Measurements from ENCODE around the gene ATP11A. TPM values are rescaled to one million over a fixed set of nuclear protein-coding genes. Genes with fewer than 3 reads are reported as not detected.

The ATP11A gene
- total RNA-seq, 2 experiments from 2014 or later, result 24.7 to 25.6 TPM

DNA sequence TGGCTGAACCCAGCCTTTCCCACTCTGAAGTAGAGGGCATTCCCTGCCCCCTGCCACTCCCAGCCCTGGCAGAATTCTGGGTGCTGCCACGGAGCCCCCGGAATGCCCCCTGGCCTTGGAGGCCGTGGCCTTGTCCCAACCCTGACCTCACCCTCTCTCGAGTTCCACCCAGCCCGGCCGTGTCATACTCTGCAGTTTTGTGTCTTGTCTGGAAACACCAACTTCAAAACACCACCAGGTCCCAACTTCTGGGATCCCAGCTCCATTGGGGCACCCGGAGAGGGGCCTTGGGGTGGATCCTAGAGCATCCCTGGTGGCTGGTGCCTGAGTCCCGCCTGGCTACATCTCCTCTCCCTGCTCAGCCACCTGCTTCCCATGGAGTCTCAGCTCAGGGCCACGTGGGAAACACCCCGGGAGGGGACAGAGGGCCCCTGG is 197.7 kb downstream of the ATP11A start:
- Mint-ChIP-seq H3K9me3 (no peaks in the 10 kb centered on the region), H3K4me1 (ENCODE audit: low read depth) (no peaks in the 10 kb centered on the region), H3K36me3 (ENCODE audit: low read depth) (peaks cover 3% of the 10 kb centered on the region), H3K27me3 (ENCODE audit: low read depth) (no peaks in the 10 kb centered on the region), H3K4me3 (no peak overlapping the region), H3K27ac (no peak overlapping the region)
- no peak for DNase-seq
- intact Hi-C loops (cut with micrococcal nuclease), result no loop called here
- CTCF ChIA-PET, result no interaction called here

DNA sequence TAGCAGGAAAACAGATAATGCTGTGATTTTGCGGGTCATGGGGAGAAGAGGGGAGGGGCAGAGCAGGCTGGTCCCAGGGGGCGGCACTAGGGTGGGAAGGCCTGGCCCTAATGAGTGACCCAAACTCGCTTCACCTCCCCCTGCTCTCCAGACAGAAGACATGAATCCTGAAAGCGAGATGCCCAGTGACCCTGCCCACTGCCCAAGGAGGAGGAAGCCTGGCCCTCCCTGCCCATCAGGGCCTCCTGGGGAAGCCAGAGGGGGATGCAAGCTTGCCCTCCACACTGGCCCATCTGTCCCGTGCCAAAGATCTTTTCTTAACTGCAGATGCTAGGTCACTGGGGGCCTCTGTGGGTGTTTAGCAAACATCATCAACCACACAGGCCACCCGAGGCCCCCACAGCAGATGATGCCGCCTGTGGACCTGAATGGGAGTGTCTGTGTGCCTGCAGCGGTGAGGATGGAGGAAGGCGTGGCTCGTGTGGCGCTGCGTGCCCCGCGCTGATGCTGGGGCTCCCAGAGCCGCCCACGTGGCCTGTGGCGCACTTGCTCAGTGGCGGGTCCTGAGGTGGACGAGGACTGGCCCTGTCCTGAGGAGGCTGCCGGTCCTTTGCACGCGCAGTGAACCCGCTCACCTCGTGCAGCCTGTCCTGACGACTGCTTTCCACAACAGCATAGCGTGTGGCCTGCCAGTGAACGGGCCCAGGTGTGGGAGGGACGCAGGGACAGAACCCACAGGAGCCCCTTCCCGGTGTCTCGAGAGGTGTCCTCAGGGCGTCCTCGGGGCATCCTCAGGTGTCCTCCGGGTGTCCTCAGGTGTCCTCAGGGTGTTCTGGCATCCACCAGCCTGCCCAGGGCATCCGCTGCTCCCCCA is 198.6 kb downstream of the ATP11A start:
- CTCF ChIA-PET, result no interaction called here

DNA sequence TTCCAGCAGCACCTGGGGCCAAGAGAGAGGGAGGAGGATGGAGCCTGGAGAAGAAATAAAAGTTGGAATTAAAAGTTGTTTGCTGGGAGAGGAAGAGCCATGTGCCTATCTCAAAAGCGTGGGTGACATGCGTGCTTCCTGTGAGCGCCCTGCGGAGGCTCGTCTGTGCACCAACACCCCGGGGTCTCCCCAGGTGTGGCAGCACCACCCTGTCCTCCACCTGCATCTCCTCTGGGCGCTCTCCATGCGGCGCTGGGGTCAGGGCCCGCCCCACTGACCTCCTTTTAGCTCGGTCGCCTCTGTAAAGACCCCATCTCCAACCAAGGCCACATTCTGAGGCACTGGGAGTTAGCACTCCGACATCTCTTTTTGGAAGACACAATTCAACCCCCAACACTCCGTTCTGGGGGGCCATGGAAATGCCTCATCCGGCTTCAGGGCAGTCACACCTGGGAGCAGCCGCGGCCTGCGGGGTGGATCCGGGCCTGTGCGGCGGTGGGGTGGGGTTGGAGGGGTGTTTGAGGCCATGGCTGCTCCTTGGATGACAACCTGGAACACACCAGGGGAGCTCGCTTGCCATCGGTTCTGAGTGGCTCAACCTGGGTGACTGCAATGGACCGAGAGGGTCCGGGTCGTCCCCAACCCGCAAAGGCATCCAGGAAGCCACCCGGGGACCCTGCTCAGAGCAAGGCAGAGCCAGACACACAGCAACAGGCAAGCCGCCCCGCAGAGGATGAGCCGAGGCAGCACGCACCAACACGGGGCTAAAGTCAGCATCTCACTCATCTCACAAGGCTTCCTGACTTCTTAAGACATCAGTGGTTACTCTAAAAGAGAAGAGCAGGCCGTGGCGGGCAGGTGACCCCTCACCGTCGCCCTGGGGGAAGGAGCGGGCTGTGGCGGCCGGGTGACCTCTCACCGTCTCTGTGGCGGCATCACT is 199.8 kb downstream of the ATP11A start:
- Mint-ChIP-seq H3K36me3 (ENCODE audit: low read depth) (no peaks in the 10 kb centered on the region), H3K4me3 (no peak overlapping the region), H3K4me1 (ENCODE audit: low read depth) (peaks cover 8% of the 10 kb centered on the region), H3K9me3 (no peaks in the 10 kb centered on the region), H3K27ac (no peak overlapping the region), H3K27me3 (ENCODE audit: low read depth) (no peaks in the 10 kb centered on the region)
- intact Hi-C loops (cut with micrococcal nuclease), result loop anchor here (5.0 kb wide), 1 partner anchor 252 kb away; no protein-coding TSS in a partner anchor
- DNase-seq, result no peak
- CTCF ChIA-PET, result no interaction called here

More for the DNA sequence above, 198.6 kb downstream of the ATP11A start:
- Mint-ChIP-seq H3K9me3 (no peaks in the 10 kb centered on the region), H3K4me1 (ENCODE audit: low read depth) (peaks cover 7% of the 10 kb centered on the region), H3K36me3 (ENCODE audit: low read depth) (no peaks in the 10 kb centered on the region), H3K27ac (no peak overlapping the region), H3K4me3 (no peak overlapping the region), H3K27me3 (ENCODE audit: low read depth) (no peaks in the 10 kb centered on the region)
- intact Hi-C loops (cut with micrococcal nuclease), result no loop called here
- no peak for DNase-seq

DNA sequence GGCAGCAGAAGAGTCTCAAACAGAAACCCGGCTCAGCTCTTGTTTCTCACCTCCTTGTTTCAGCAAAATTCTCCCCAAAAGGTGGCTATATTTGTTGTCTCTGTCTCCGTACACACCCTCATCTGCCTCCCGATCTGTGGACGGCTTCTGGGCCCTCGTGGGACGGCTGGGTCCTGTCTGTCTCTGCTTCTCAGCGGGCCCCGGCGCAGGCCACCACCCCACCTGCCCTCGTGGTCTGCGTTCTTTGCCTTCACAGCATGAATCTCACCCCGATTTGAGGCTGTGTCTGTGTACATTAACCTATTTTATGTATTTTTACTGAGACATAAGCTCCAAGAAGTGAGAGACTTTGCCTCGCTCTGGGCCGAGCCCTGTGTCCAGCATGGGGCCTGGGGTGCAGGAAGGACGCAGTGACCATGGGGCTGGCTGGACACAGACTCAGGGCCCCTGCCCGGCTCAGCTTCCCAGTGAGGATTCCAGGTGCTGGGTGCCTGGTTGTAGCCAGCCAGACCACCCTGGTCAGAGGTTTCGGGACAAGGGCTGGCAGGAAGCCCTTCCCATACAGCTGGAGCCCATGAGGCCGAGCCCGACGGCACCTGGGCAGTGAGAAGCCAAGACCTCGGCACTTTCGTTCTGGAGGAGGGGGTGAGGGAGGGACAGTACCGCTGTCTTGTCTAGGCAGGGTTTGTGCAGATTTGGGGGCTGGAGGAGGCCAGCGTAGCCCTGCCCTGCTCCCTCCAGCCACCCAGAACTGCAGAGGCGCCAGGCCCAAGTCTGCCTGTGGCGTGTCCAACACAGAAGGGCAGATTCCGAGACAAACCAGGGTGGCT is 200.7 kb downstream of the ATP11A start:
- Mint-ChIP-seq H3K4me1 (ENCODE audit: low read depth) (peaks cover 13% of the 10 kb centered on the region), H3K36me3 (ENCODE audit: low read depth) (no peaks in the 10 kb centered on the region), H3K27ac (no peak overlapping the region), H3K4me3 (no peak overlapping the region), H3K9me3 (no peaks in the 10 kb centered on the region), H3K27me3 (ENCODE audit: low read depth) (no peaks in the 10 kb centered on the region)
- no peak for DNase-seq
- intact Hi-C loops (cut with micrococcal nuclease), result loop anchor here (5.0 kb wide), 1 partner anchor 253 kb away; no protein-coding TSS in a partner anchor
- CTCF ChIA-PET, result no interaction called here

DNA sequence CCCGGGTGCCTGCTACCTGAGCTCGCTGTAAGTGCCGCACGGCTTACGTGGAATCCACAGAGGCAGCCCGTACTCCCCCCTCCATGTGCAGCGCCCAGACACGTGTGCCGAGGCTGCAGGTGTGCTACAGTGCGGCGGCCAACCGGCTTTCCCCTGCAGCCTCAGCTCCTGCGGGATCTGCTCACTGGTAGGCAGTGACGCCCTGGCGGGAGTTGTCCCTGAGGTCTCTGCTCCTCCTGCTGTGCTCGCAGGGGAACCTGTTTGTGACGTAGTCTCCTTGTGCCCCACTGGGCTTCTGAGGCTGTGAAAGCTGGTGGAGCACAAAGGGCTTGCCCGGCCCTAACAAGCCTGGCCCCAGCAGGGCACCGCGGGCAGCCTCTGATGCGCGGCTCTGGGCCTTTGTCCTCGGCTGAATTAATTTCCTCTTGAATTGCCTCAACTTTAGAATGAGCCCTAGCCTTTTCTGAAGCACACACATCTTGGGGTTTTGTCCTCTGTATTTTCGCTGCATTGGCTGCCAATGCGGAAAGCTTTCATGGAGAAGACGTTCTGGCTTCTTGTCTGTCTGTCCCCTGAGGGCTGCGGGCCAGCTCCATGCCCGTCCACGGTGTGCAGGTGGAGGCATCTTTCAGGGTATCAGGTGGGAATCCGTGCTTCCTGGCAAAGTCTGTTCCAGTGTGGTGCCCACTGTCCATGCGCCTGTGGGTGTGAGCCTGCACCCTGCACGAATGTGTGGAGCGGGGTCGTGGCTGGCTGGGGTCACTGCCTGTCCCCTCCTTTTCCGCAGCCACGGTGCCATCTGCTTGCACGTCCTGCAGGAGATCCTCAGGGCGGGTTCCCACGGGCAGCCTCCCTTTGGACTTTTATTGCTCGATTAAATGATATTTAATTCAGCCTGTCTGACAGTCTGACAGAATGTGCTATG is 201.9 kb downstream of the ATP11A start:
- intact Hi-C loops (cut with micrococcal nuclease), result loop anchor here (5.0 kb wide), 1 partner anchor 254 kb away; no protein-coding TSS in a partner anchor
- Mint-ChIP-seq H3K27ac (no peak overlapping the region), H3K36me3 (ENCODE audit: low read depth) (no peaks in the 10 kb centered on the region), H3K9me3 (no peaks in the 10 kb centered on the region), H3K27me3 (ENCODE audit: low read depth) (no peaks in the 10 kb centered on the region), H3K4me3 (no peak overlapping the region), H3K4me1 (ENCODE audit: low read depth) (peaks cover 13% of the 10 kb centered on the region)
- DNase-seq, result no peak
- CTCF ChIA-PET, result no interaction called here

DNA sequence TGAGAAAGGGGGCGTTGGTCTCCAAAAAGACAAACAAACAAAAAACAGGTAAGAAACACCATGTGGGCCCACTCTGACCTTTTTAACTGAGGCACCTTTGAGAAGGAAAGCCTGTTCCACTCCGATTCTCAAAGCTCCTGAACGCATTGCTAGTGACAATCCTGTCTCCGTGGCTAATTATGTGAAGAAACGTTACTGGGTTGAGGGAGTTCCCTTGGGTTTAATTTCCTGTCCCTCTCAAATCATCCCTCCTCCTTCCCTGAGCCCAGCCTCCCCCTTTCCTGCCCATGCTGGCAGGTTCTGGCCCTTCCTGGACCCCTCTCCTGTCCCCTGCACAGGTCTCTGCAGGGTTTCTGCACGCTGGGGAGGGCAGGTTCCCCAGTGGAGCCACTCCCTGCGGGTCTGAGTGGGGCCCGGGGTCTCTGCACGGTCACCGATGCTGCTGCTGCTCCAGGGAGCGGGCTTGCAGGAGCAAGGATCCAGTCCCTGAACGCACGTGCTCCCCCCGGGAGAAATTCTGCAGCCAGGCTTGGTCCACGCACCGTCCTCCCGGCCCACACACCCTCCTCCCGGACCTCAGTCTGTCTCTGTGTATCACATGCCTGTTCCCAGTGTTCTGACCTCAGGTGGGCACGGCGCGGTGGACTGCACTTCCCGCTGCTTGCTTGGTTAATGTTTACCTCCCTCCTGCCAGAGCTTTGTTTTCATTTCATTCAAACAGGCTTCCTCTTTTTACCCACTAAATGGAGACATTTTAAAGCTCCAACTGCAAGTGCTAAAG is 202.8 kb downstream of the ATP11A start:
- CTCF ChIA-PET, result no interaction called here
- no peaks in the 10 kb centered on the region for H3K27me3 Mint-ChIP-seq (ENCODE audit: low read depth)
- H3K4me1 Mint-ChIP-seq (ENCODE audit: low read depth), result peaks cover 13% of the 10 kb centered on the region

DNA sequence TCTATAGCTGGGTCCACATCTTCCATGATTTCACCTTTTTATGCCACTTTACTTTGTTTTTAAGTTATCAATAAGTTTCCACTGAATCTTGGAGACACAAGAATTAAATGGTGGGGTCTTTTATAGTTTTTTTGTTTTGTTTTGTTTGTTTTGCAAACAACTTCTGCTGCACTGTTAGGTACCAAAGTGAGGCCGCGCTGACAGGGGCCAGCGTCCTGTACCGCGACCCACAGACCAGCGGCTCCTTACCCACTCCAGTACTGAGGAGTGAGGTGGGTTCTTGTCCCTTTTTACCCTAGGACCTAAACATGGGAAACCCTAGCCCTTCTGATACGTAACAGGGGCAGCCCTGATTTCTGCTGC is 203.3 kb downstream of the ATP11A start:
- Mint-ChIP-seq H3K36me3 (ENCODE audit: low read depth) (no peaks in the 10 kb centered on the region), H3K9me3 (no peaks in the 10 kb centered on the region), H3K4me3 (no peak overlapping the region), H3K27ac (no peak overlapping the region), H3K4me1 (ENCODE audit: low read depth) (peaks cover 13% of the 10 kb centered on the region), H3K27me3 (ENCODE audit: low read depth) (no peaks in the 10 kb centered on the region)
- DNase-seq, result no peak
- intact Hi-C loops (cut with micrococcal nuclease), result loop anchor here (5.0 kb wide), 1 partner anchor 256 kb away; no protein-coding TSS in a partner anchor
- CTCF ChIA-PET, result no interaction called here

More for the DNA sequence above, 202.8 kb downstream of the ATP11A start:
- no peaks in the 10 kb centered on the region for H3K9me3 Mint-ChIP-seq
- no peak overlapping the region for H3K27ac Mint-ChIP-seq
- H3K4me3 Mint-ChIP-seq, result no peak overlapping the region
- intact Hi-C loops (cut with micrococcal nuclease), result loop anchor here (5.0 kb wide), 1 partner anchor 255 kb away; no protein-coding TSS in a partner anchor
- no peaks in the 10 kb centered on the region for H3K36me3 Mint-ChIP-seq (ENCODE audit: low read depth)
- DNase-seq, result no peak

DNA sequence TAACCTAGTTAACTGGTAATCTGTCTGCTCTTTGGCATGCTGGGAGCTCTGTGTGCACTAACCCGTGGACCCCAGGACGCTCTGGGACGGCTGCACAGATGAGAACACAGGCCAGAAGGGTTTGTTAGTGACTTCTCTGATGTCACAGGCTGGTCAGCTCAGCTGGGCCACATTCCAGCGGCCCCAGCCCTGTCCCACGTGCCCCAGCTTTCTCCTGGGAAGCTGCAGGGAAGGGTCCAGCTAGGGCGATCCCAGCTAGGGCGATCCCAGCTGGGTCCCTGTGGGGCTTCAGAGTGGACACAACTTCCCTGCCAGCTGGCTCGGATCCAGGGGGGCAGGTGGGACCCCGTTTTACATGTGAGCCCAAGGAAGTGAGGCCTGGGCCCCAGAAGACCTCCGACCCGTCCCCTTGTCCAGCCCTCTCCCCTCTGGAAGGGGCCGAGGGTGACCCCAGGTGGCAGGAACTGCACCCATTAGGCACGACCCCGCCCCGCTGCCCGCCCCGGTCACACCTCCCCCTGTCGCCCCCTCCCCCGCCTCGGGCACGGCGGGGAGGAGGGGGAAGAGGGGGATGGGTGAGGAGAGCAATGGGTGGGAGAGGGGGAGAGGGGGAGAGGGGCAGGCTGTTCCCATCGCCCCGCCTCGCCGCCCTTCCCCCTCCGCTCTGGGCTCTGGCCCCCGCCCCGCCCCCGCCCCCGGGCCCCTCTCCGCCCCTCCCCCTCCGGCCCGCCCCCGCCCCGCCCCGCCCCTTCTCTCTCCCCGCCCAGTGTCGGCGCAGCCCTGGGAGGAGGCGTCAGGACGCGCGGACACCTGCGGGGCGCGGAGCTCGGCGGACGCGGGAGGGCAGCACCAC is 204.0 kb downstream of the ATP11A start:
- CTCF ChIA-PET, result no interaction called here
- Mint-ChIP-seq H3K4me1 (ENCODE audit: low read depth) (peaks cover 13% of the 10 kb centered on the region), H3K9me3 (no peaks in the 10 kb centered on the region), H3K36me3 (ENCODE audit: low read depth) (no peaks in the 10 kb centered on the region), H3K27me3 (ENCODE audit: low read depth) (no peaks in the 10 kb centered on the region), H3K27ac (no peak overlapping the region), H3K4me3 (no peak overlapping the region)
- intact Hi-C loops (cut with micrococcal nuclease), result loop anchor here (5.0 kb wide), 1 partner anchor 256 kb away; no protein-coding TSS in a partner anchor
- DNase-seq, result peak; percentile 46

DNA sequence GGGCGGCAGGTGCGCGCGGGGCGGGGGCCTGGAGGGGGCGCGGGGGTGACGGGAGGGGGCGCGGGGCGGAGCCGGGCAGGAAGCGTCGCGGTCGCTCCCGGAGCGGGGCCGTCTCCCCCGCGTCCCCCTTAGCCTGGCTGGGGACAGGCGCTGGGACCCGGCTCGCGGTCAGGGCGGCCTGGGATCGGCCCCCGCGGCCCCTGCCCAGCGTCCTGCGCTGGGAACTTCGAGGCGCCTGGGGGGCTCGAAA is 204.5 kb downstream of the ATP11A start:
- no peak overlapping the region for H3K27ac Mint-ChIP-seq
- no peaks in the 10 kb centered on the region for H3K36me3 Mint-ChIP-seq (ENCODE audit: low read depth)
- H3K9me3 Mint-ChIP-seq, result no peaks in the 10 kb centered on the region
- CTCF ChIA-PET, result no interaction called here
- H3K27me3 Mint-ChIP-seq (ENCODE audit: low read depth), result no peaks in the 10 kb centered on the region
- no peak overlapping the region for H3K4me3 Mint-ChIP-seq
- intact Hi-C loops (cut with micrococcal nuclease), result loop anchor here (5.0 kb wide), 1 partner anchor 257 kb away; no protein-coding TSS in a partner anchor
- DNase-seq, result no peak
- H3K4me1 Mint-ChIP-seq (ENCODE audit: low read depth), result peaks cover 13% of the 10 kb centered on the region
